DOHH2 (cell line): Measurements from ENCODE around the gene PYCARD.

Experiments
- CTCF ChIP-seq: fragments of 200-600 bp; sonication (generic); IDR thresholded peaks from one replicate; pipeline ENCODE4 v1.5.1; 2014; ENCODE audit warnings: antibody characterized with exemption, mild to moderate bottlenecking, low read depth, low read length; ENCODE audit not compliant: poor library complexity, severe bottlenecking
- EZH2phosphoT487 ChIP-seq: fragments of 200-600 bp; sonication (generic); IDR thresholded peaks from 2 replicates; pipeline ENCODE4 v1.6.1; 2017; ENCODE audit warnings: borderline replicate concordance, mild to moderate bottlenecking, antibody characterized with exemption, low read length, moderate library complexity, mixed read lengths

GRCh38 chr16:31243734-31244670, 41.4 kb upstream of the PYCARD start:
- TF ChIP-seq CTCF = no peak
- no peak for TF ChIP-seq EZH2phosphoT487
